H1 (cell line): ENCODE data around the gene TMEM176B. TPM values are rescaled to one million over a fixed set of nuclear protein-coding genes. Genes with fewer than 3 reads are reported as not detected.

Experiments used
- CTCF ChIA-PET: fragments of 300-600 bp; sonication (Branson Sonifier 250); formaldehyde crosslinking; loops from one replicate; lab custom pipeline; 2021; ENCODE audit not compliant: partially characterized antibody; lab: Charles Lee
- POLR2A ChIA-PET: fragments of 300-600 bp; sonication (Branson Sonifier 250); formaldehyde crosslinking; loops from one replicate; lab custom pipeline; 2021; ENCODE audit warnings: inconsistent platforms; ENCODE audit not compliant: partially characterized antibody; lab: Charles Lee
- DNase-seq, 2 experiments: peaks; one replicate each; pipeline versions ENCODE4 v3.0.0 to v3.0.0-alpha.2; 2010 to 2022; ENCODE audit warnings: low spot score in 2 of 2, low read depth in 1 of 2, mixed read lengths in 1 of 2
- FAIRE-seq: peaks from 2 replicates; lab custom pipeline; 2011; peaks lifted over from hg19 to GRCh38; lab: Jason Lieb, UNC
- H2AFZ ChIP-seq: 2 replicates; pipeline ENCODE4 v1.8.1; 2012; ENCODE audit warnings: low read length, inconsistent platforms
- H2AK5ac ChIP-seq: 2 replicates; pipeline ENCODE4 v1.6.1; 2013; ENCODE audit warnings: low read depth, low read length
- H2BK120ac ChIP-seq: replicated peaks from 2 replicates; pipeline ENCODE3; 2013; ENCODE audit warnings: low read depth, low read length, inconsistent platforms
- H2BK12ac ChIP-seq: 2 replicates; pipeline ENCODE4 v1.6.1; 2013; ENCODE audit warnings: low read depth, low read length
- H2BK15ac ChIP-seq: 2 replicates; pipeline ENCODE4 v1.6.1; 2013; ENCODE audit warnings: low read length
- H2BK20ac ChIP-seq: 2 replicates; pipeline ENCODE4 v1.6.1; 2013; ENCODE audit warnings: low read length
- H2BK5ac ChIP-seq: 2 replicates; pipeline ENCODE4 v1.6.1; 2013; ENCODE audit warnings: low read depth, low read length
- H3K14ac ChIP-seq: 2 replicates; pipeline ENCODE4 v1.6.1; 2013; ENCODE audit warnings: inconsistent platforms; ENCODE audit not compliant: insufficient read length
- H3K18ac ChIP-seq: 2 replicates; pipeline ENCODE4 v1.6.1; 2013; ENCODE audit warnings: low read length; ENCODE audit errors: extremely low read depth
- H3K23ac ChIP-seq: 2 replicates; pipeline ENCODE4 v1.6.1; 2013; ENCODE audit warnings: inconsistent platforms; ENCODE audit not compliant: insufficient read length
- H3K23me2 ChIP-seq: 2 replicates; pipeline ENCODE4 v1.6.1; 2013; ENCODE audit warnings: low read depth, low read length
- H3K27ac ChIP-seq: 2 replicates; pipeline ENCODE4 v1.6.1; 2011; ENCODE audit warnings: low read depth, low read length, inconsistent platforms
- H3K27me3 ChIP-seq, 4 experiments: replicated peaks in 1 of 4; 1 replicate in 1 of 4; 2 replicates in 3 of 4; pipeline versions ENCODE4 v1.6.1 to v1.8.1; 2011 to 2013; ENCODE audit warnings: low read length in 3 of 4, mild to moderate bottlenecking in 3 of 4, inconsistent platforms in 2 of 4, mixed read lengths in 2 of 4, moderate library complexity in 1 of 4; ENCODE audit not compliant: control insufficient read depth in 3 of 4, insufficient read depth in 3 of 4; ENCODE audit errors: extremely low read depth in 1 of 4
- H3K36me3 ChIP-seq, 4 experiments: 2 replicates each; pipeline versions ENCODE4 v1.6.1 to v1.8.1; 2011 to 2013; ENCODE audit warnings: mild to moderate bottlenecking in 4 of 4, low read length in 3 of 4, moderate library complexity in 2 of 4, control low read depth in 1 of 4, inconsistent platforms in 1 of 4; ENCODE audit not compliant: insufficient read depth in 4 of 4, control insufficient read depth in 2 of 4
- H3K4ac ChIP-seq: replicated peaks from 2 replicates; pipeline ENCODE3; 2013; ENCODE audit warnings: low read length, low read depth, mixed read lengths, inconsistent platforms; ENCODE audit not compliant: insufficient read length
- H3K4me1 ChIP-seq, 4 experiments: replicated peaks in 1 of 4; 1 replicate in 1 of 4; 2 replicates in 3 of 4; pipeline versions ENCODE4 v1.6.1 to v1.8.1; 2011 to 2013; ENCODE audit warnings: low read length in 3 of 4, inconsistent platforms in 2 of 4, mixed read lengths in 1 of 4; ENCODE audit not compliant: insufficient read depth in 4 of 4, control insufficient read depth in 3 of 4
- H3K4me2 ChIP-seq, 2 experiments: 2 replicates each; pipeline versions ENCODE4 v1.6.1 to v1.8.1; 2011 to 2013; ENCODE audit warnings: low read depth in 2 of 2, low read length in 2 of 2, control low read depth in 1 of 2, inconsistent platforms in 1 of 2, mild to moderate bottlenecking in 1 of 2; ENCODE audit not compliant: insufficient read depth in 1 of 2
- H3K4me3 ChIP-seq, 4 experiments: fragments of 200-600, 300-600 bp in 1 of 4; sonication (generic), shearing (Covaris generic), sonication (Bioruptor Twin) in 1 of 4; 2 replicates each; pipeline versions ENCODE4 v1.5.1 to v1.8.1; 2011 to 2016; ENCODE audit warnings: low read length in 4 of 4, low read depth in 3 of 4, control low read depth in 2 of 4, inconsistent platforms in 2 of 4, mild to moderate bottlenecking in 2 of 4, mixed read lengths in 1 of 4, moderate library complexity in 1 of 4; ENCODE audit not compliant: insufficient read depth in 2 of 4; ENCODE audit errors: extremely low read depth in 1 of 4
- H3K56ac ChIP-seq: replicated peaks from 2 replicates; pipeline ENCODE3; 2013; ENCODE audit warnings: low read depth, mild to moderate bottlenecking, mixed read lengths, low read length, inconsistent platforms; ENCODE audit not compliant: insufficient read length
- H3K79me1 ChIP-seq: 2 replicates; pipeline ENCODE4 v1.6.1; 2013; ENCODE audit warnings: low read depth, low read length, control low read depth
- H3K79me2 ChIP-seq, 2 experiments: 2 replicates each; pipeline versions ENCODE4 v1.6.1 to v1.8.1; 2012 to 2013; ENCODE audit warnings: low read length in 2 of 2, mild to moderate bottlenecking in 2 of 2, inconsistent platforms in 1 of 2; ENCODE audit not compliant: insufficient read depth in 2 of 2, control insufficient read depth in 1 of 2
- H3K9ac ChIP-seq, 4 experiments: replicated peaks in 1 of 4; 1 replicate in 1 of 4; 2 replicates in 3 of 4; pipeline versions ENCODE4 v1.6.1 to v1.8.1; 2011 to 2013; ENCODE audit warnings: low read depth in 3 of 4, low read length in 3 of 4, control low read depth in 2 of 4, mild to moderate bottlenecking in 2 of 4, moderate library complexity in 2 of 4, inconsistent platforms in 1 of 4; ENCODE audit errors: extremely low read depth in 1 of 4
- H3K9me3 ChIP-seq, 2 experiments: 2 replicates each; pipeline versions ENCODE4 v1.6.1 to v1.8.1; 2012 to 2013; ENCODE audit warnings: mild to moderate bottlenecking in 2 of 2, moderate library complexity in 2 of 2, control low read depth in 1 of 2, inconsistent platforms in 1 of 2, low read depth in 1 of 2, low read length in 1 of 2, mixed read lengths in 1 of 2; ENCODE audit not compliant: insufficient read depth in 2 of 2
- H4K20me1 ChIP-seq, 2 experiments: replicated peaks in 1 of 2; 2 replicates each; pipeline versions ENCODE3 to v1.8.1; 2011 to 2013; ENCODE audit warnings: inconsistent platforms in 2 of 2, low read length in 2 of 2, mild to moderate bottlenecking in 1 of 2; ENCODE audit not compliant: insufficient read depth in 2 of 2, control insufficient read depth in 1 of 2
- H4K5ac ChIP-seq: 2 replicates; pipeline ENCODE4 v1.6.1; 2013; ENCODE audit warnings: low read length, low read depth, mixed read lengths, inconsistent platforms; ENCODE audit not compliant: insufficient read length
- H4K8ac ChIP-seq: 2 replicates; pipeline ENCODE4 v1.8.0; 2013; ENCODE audit warnings: mild to moderate bottlenecking, moderate library complexity, low read length, inconsistent platforms; ENCODE audit not compliant: insufficient read depth; ENCODE audit errors: extremely low read depth
- H4K91ac ChIP-seq: replicated peaks from 2 replicates; pipeline ENCODE3; 2013; ENCODE audit warnings: low read length, mixed read lengths, inconsistent platforms; ENCODE audit not compliant: insufficient read length
- CHD2 ChIP-seq: IDR thresholded peaks from 2 replicates; pipeline ENCODE4 v1.6.1; 2012; ENCODE audit warnings: low read length, improper control_type of control experiment
- SP2 ChIP-seq: IDR thresholded peaks from 2 replicates; pipeline ENCODE4 v1.6.1; 2012; ENCODE audit warnings: mild to moderate bottlenecking, low read length, inconsistent platforms
- TEAD4 ChIP-seq: IDR thresholded peaks from 2 replicates; pipeline ENCODE4 v1.6.1; 2012; ENCODE audit warnings: low read depth, low read length, inconsistent platforms, mixed read lengths
- WGBS, 2 experiments: shearing (Covaris generic) in 1 of 2; methylation state at CpG; one replicate each; pipeline versions ENCODE4 v1.1.6 to v1.1.7; 2013 to 2015; ENCODE audit warnings: low lambda C conversion rate in 2 of 2, mixed read lengths in 2 of 2, inconsistent platforms in 1 of 2, low coverage in 1 of 2, missing lambda C conversion rate in 1 of 2; ENCODE audit not compliant: insufficient replicate concordance in 2 of 2, insufficient coverage in 1 of 2, insufficient read length in 1 of 2; ENCODE audit errors: extremely low coverage in 1 of 2, missing lambda C conversion rate in 1 of 2; 5-methylcytosine and 5-hydroxymethylcytosine counted together
- polyA plus RNA-seq, 7 experiments: library from polyadenylated mRNA; depleted of rRNA in 3 of 7; stranded (reverse) in 5 of 7; unstranded in 2 of 7; fragments of >200 nt in 5 of 7; fragments of 200-250 nt in 2 of 7; gene quantifications; 1 replicate in 5 of 7; 2 replicates in 1 of 7; 4 replicates in 1 of 7; pipeline versions ENCODE4 v1.2.1 to v1.2.3, GENCODE V29; 2011 to 2013; ENCODE audit warnings: missing spikeins in 2 of 7, mixed read lengths in 2 of 7
- total RNA-seq: library from RNA; stranded (reverse); fragmentation: NEBNext Ultra II Directional; extraction: Animal tissue kit (Norgen Biotek cat#: 25700); gene quantifications from 2 replicates; pipeline ENCODE4 v1.2.1, GENCODE V29; 2021

The TMEM176B gene
- total and polyA plus RNA-seq, 2 of the 8 experiments (the other 6 are each of a cell fraction or from before 2014, with no cell fraction given): 1.2 to 2.1 TPM

GRCh38 chr7:150759479-150759878 lies 40.7 kb downstream of the TMEM176B start:
- no peak for DNase-seq
- H3K56ac ChIP-seq: no peak overlapping the region
- no peak overlapping the region for H3K23ac ChIP-seq
- no peak overlapping the region for H2BK15ac ChIP-seq
- no peak overlapping the region for H4K8ac ChIP-seq
- H4K5ac ChIP-seq: no peak overlapping the region
- H3K14ac ChIP-seq: no peak overlapping the region
- no peak overlapping the region for H2BK5ac ChIP-seq
- FAIRE-seq: no peak
- no peaks in the 10 kb centered on the region for H3K9me3 ChIP-seq
- H3K36me3 ChIP-seq: no peaks in the 10 kb centered on the region
- 100% methylated on average over 1 of the region's 1 CpG; no CpG with 5 or more reads in 1 of the 2 experiments for WGBS, 2 experiments
- no peak overlapping the region for H2AFZ ChIP-seq
- no peak overlapping the region for H2BK12ac ChIP-seq
- ChIA-PET POLR2A (no interaction called here), CTCF (interaction anchor here (0.7 to 1.1 kb wide), 3 partner anchors 9 to 315 kb away, joined by 3 to 8 read pairs (median 3); no protein-coding TSS in a partner anchor)
- no peak overlapping the region for H3K4me3 ChIP-seq
- no peaks in the 10 kb centered on the region for H3K27me3 ChIP-seq
- H3K79me1 ChIP-seq: no peaks in the 10 kb centered on the region
- no peak overlapping the region for H3K27ac ChIP-seq
- no peaks in the 10 kb centered on the region for H3K23me2 ChIP-seq
- no peak overlapping the region for H3K9ac ChIP-seq
- no peaks in the 10 kb centered on the region for H3K4me1 ChIP-seq
- H3K4me2 ChIP-seq: no peak overlapping the region
- no peak overlapping the region for H3K18ac ChIP-seq
- H3K79me2 ChIP-seq: no peaks in the 10 kb centered on the region
- H4K20me1 ChIP-seq: no peaks in the 10 kb centered on the region
- no peak overlapping the region for H2AK5ac ChIP-seq
- no peak overlapping the region for H4K91ac ChIP-seq
- no peak overlapping the region for H2BK120ac ChIP-seq
- no peak overlapping the region for H3K4ac ChIP-seq
- H2BK20ac ChIP-seq: no peak overlapping the region
- TF ChIP-seq CHD2 (no peak), SP2 (no peak), TEAD4 (no peak)
